SU-DHL-6 (cell line): Measurements from ENCODE around the gene EFHC2.

Source experiments
- H2AFZ ChIP-seq: fragments of 200-600 bp; sonication (generic); 2 replicates; pipeline ENCODE4 v1.6.1; 2014; ENCODE audit warnings: low read depth, mild to moderate bottlenecking, moderate library complexity, mixed read lengths, antibody characterized with exemption, low read length; ENCODE audit not compliant: severe bottlenecking
- H3F3A ChIP-seq: fragments of 200-600 bp; shearing (Covaris generic); 2 replicates; pipeline ENCODE4 v1.6.0; 2016; ENCODE audit warnings: antibody characterized with exemption, mild to moderate bottlenecking; ENCODE audit not compliant: insufficient read depth
- H3K27ac ChIP-seq: fragments of 200-600 bp; sonication (generic); 2 replicates; pipeline ENCODE4 v1.5.1; 2016; ENCODE audit warnings: low read depth, mild to moderate bottlenecking, low read length, moderate library complexity, mixed read lengths
- H3K27me3 ChIP-seq: fragments of 200-600 bp; sonication (generic), shearing (Covaris generic); 2 replicates; pipeline ENCODE4 v1.6.0; 2014; ENCODE audit warnings: mild to moderate bottlenecking, low read length
- H3K36me3 ChIP-seq: fragments of 200-600 bp; sonication (generic); 2 replicates; pipeline ENCODE4 v1.6.1; 2014; ENCODE audit warnings: mild to moderate bottlenecking, low read length, mixed read lengths
- H3K4me2 ChIP-seq: fragments of 300-600, 200-600 bp; shearing (Covaris generic), sonication (generic); 2 replicates; pipeline ENCODE4 v1.6.0; 2014; ENCODE audit warnings: low read length, low read depth, mild to moderate bottlenecking; ENCODE audit not compliant: poor library complexity, severe bottlenecking
- H3K4me3 ChIP-seq: fragments of 200-600 bp; sonication (generic); 2 replicates; pipeline ENCODE4 v1.5.1; 2014; ENCODE audit warnings: antibody characterized with exemption, low read length, mild to moderate bottlenecking, mixed read lengths; ENCODE audit not compliant: insufficient read depth, poor library complexity, severe bottlenecking
- H3K79me2 ChIP-seq: fragments of 200-600 bp; sonication (generic); 2 replicates; pipeline ENCODE4 v1.6.1; 2014; ENCODE audit warnings: mild to moderate bottlenecking, low read length, moderate library complexity; ENCODE audit not compliant: insufficient read depth
- H3K9ac ChIP-seq: fragments of 200-600 bp; sonication (generic); 2 replicates; pipeline ENCODE4 v1.7.0; 2014; ENCODE audit warnings: mild to moderate bottlenecking, low read length
- H3K9me2 ChIP-seq: fragments of 200-600 bp; sonication (generic); replicated peaks from 2 replicates; pipeline ENCODE4 v1.6.1; 2014; ENCODE audit warnings: low read length; ENCODE audit not compliant: insufficient read depth
- H3K9me3 ChIP-seq: fragments of 200-600 bp; sonication (generic); 2 replicates; pipeline ENCODE4 v1.6.1; 2014; ENCODE audit warnings: low read length, mixed read lengths; ENCODE audit not compliant: insufficient read depth
- H4K20me1 ChIP-seq: fragments of 200-600 bp; sonication (generic); 2 replicates; pipeline ENCODE4 v1.6.1; 2014; ENCODE audit warnings: low read depth, mild to moderate bottlenecking, antibody characterized with exemption, low read length, moderate library complexity, mixed read lengths
- EZH2phosphoT487 ChIP-seq: fragments of 200-600 bp; sonication (generic), shearing (Covaris generic); conservative IDR thresholded peaks from 2 replicates; pipeline ENCODE4 v1.6.1; 2018; ENCODE audit warnings: mild to moderate bottlenecking, antibody characterized with exemption, low read length, moderate library complexity, mixed read lengths
- TF ChIP-seq, protein P1 (sequence below): fragments of 200-600 bp; sonication (generic); IDR thresholded peaks from one replicate; pipeline ENCODE4 v1.5.1; 2017; ENCODE audit warnings: antibody characterized with exemption, mild to moderate bottlenecking, low read length, moderate library complexity; ENCODE audit not compliant: insufficient read depth, poor library complexity, severe bottlenecking

The EFHC2 gene

GRCh38 chrX:44225667-44226066 lies 117.8 kb downstream of the EFHC2 start:
- Histone ChIP-seq H3K27ac (no peak overlapping the region), H3K9me3 (no peaks in the 10 kb centered on the region), H3K79me2 (no peaks in the 10 kb centered on the region), H3K4me2 (no peak overlapping the region), H3K27me3 (no peaks in the 10 kb centered on the region), H3K36me3 (no peaks in the 10 kb centered on the region), H4K20me1 (no peaks in the 10 kb centered on the region), H3F3A (no peaks in the 10 kb centered on the region), H3K9ac (no peak overlapping the region), H3K9me2 (no peaks in the 10 kb centered on the region), H3K4me3 (no peak overlapping the region), H2AFZ (no peak overlapping the region)
- TF ChIP-seq EZH2phosphoT487: no peak
- TF ChIP-seq, protein P1, sequence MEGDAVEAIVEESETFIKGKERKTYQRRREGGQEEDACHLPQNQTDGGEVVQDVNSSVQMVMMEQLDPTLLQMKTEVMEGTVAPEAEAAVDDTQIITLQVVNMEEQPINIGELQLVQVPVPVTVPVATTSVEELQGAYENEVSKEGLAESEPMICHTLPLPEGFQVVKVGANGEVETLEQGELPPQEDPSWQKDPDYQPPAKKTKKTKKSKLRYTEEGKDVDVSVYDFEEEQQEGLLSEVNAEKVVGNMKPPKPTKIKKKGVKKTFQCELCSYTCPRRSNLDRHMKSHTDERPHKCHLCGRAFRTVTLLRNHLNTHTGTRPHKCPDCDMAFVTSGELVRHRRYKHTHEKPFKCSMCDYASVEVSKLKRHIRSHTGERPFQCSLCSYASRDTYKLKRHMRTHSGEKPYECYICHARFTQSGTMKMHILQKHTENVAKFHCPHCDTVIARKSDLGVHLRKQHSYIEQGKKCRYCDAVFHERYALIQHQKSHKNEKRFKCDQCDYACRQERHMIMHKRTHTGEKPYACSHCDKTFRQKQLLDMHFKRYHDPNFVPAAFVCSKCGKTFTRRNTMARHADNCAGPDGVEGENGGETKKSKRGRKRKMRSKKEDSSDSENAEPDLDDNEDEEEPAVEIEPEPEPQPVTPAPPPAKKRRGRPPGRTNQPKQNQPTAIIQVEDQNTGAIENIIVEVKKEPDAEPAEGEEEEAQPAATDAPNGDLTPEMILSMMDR: no peak

GRCh38 chrX:44224760-44225159 lies 118.7 kb downstream of the EFHC2 start:
- H3K9me2 ChIP-seq: no peaks in the 10 kb centered on the region
- no peak overlapping the region for H3K27ac ChIP-seq
- no peaks in the 10 kb centered on the region for H3K9me3 ChIP-seq
- H3K4me3 ChIP-seq: no peak overlapping the region
- no peak for TF ChIP-seq EZH2phosphoT487
- TF ChIP-seq, protein P1: no peak
- H3K79me2 ChIP-seq: no peaks in the 10 kb centered on the region
- H4K20me1 ChIP-seq: no peaks in the 10 kb centered on the region
- no peak overlapping the region for H3K4me2 ChIP-seq
- H3F3A ChIP-seq: no peaks in the 10 kb centered on the region
- H3K36me3 ChIP-seq: no peaks in the 10 kb centered on the region
- H2AFZ ChIP-seq: no peak overlapping the region
- no peaks in the 10 kb centered on the region for H3K27me3 ChIP-seq
- H3K9ac ChIP-seq: no peak overlapping the region

DNA sequence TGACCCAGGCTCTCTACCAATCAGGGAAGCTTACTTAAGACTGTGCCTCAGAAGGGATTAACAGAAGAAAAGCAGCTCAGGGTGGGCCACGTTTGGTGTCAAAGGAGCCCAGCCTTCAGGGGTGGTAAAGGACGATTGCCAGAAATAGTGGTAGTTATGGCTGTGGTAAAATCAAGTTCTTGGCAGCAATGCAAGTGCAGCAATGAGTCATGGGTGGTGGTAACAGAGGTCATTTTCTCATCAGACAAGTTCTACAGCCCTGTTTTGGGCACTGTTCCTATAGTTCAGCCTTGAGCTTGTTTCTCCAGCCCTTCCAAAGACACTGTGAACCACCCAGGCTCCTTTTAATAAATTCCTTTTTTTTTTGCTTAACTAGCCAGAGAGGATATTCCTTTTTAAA lies 120.3 kb downstream of the EFHC2 start:
- no peaks in the 10 kb centered on the region for H3K9me3 ChIP-seq
- H3K79me2 ChIP-seq: no peaks in the 10 kb centered on the region
- H2AFZ ChIP-seq: no peak overlapping the region
- no peak overlapping the region for H3K27ac ChIP-seq
- no peaks in the 10 kb centered on the region for H3K36me3 ChIP-seq
- no peaks in the 10 kb centered on the region for H3F3A ChIP-seq
- no peak overlapping the region for H3K4me3 ChIP-seq
- H3K4me2 ChIP-seq: no peak overlapping the region
- no peaks in the 10 kb centered on the region for H3K27me3 ChIP-seq
- H3K9me2 ChIP-seq: no peaks in the 10 kb centered on the region
- TF ChIP-seq, protein P1: no peak
- TF ChIP-seq EZH2phosphoT487: no peak
- H3K9ac ChIP-seq: no peak overlapping the region
- no peaks in the 10 kb centered on the region for H4K20me1 ChIP-seq
